Right lobe of liver (tissue), 4 donors: ENCODE data around the gene CSNK1A1.

Experiments used
- CTCF ChIP-seq, 4 donors: fragments of 200-600 bp in 3 of 4; fragments of 450-650 bp in 1 of 4; IDR thresholded peaks; one replicate each; pipeline versions ENCODE4 v1.5.1 to v1.8.0; 2016 to 2022; ENCODE audit warnings: antibody characterized with exemption in 4 of 4, mild to moderate bottlenecking in 2 of 4
- POLR2A ChIP-seq: fragments of 450-650 bp; IDR thresholded peaks from one replicate; pipeline ENCODE4 v1.6.1; 2017; ENCODE audit warnings: antibody characterized with exemption, mild to moderate bottlenecking
- donor health status: DM: no; HTN: no; CAD: no.
- donor health status: DM: no; HTN: no; CAD: no.
- donor health status: DM: no; HTN: yes; CAD: no.

GRCh38 chr5:149447373-149448367 lies 103.6 kb downstream of the CSNK1A1 start:
- TF ChIP-seq CTCF (IDR thresholded peaks at IDR 0.05) (no peak), POLR2A (no peak)
